HL-60/S4 treated with phorbol 12-myristate 13-acetate at 8.2 ng/mL for 4 days and 3 days (cell line): ENCODE measurements around the gene EFNA4.
"Not testable (repeated sequence)": the region's sequence is repeated elsewhere in the genome, so short reads cannot be mapped to it uniquely, and the experiment has no call there.

Experiments
- in situ Hi-C: fragments of 300-500 bp; cut with MboI; formaldehyde crosslinking; loops from 2 replicates; pipeline ENCODE4 v1.15.0; 2022; ENCODE audit warnings: low sequenced_read_pairs

The EFNA4 gene

DNA sequence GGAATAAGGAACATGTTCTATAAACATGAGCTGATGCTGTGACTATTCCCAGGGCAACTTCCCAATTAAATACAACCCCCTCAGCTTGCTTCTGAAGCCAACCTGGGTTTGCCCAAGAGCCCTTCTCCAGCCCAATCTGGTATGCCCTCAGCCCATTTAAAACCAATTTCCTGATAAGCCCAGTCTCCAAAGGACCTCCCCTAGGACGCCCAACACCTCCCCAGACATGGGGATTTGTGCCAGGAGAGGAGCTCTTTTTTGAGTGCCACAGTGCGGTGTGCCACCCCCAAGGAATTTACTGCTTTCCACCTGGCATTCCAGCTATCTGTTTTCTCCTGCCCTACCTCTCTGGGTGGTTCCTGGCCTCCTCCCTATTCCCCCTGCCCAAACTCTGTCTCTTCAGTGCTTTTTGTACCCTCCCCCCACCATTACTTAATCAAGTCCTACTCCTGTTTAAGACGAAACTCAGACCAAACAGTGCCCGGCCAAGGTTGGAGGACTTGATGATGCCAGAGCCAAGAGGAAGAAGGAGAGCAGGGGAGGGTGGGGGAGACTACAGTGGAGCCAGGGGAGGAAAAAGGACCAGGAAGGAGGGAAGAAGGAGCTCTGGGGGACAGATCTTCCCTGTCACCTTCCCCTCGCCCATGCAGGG lies 52.7 kb downstream of the EFNA4 start:
- in situ Hi-C loops = no loop called here

DNA sequence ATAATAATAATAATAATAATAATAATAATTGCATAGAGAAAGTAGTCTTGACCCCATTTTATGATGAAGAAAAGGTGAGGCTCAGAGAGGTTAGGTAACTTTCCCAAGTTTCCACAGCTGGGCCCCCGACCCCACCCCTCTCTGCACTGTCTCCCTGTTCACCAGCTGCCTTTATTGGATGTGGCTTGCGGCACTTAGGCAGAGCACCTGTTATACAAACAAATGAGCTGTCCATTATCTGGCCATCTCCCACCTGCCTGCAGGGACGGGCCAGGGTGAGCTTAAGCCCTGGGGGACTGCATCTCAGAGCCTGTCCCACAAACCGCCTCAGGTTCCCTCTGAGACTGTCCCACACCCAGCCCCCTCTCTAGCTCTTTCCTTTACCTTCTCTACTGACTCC lies 54.1 kb downstream of the EFNA4 start:
- in situ Hi-C loops = no loop called here

DNA sequence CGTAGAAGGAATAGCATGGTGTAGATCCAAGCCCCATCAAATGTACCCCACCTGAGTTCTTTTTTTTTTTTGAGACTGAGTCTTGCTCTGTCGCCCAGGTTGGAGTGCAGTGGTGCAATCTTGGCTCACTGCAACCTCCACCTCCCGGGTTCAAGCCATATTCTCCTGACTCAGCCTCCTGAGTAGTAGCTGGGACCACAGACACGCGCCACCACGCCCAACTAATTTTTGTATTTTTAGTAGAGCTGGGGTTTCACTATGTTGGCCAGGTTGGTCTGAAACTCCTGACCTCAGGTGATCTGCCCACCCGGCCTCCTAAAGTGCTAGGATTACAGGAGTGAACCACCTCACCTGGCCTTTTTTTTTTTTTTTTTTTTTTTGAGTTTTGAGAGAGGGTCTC lies 54.5 kb downstream of the EFNA4 start:
- in situ Hi-C loops = not testable (repeated sequence)
